MM.1S (cell line): ENCODE results near the gene SFXN1.
"Not testable (repeated sequence)": the region's sequence is repeated elsewhere in the genome, so short reads cannot be mapped to it uniquely, and the experiment has no call there.

ENCODE experiments used
- DNase-seq: peaks from one replicate; pipeline ENCODE4 v3.0.0-alpha.2; 2015
- H2AFZ ChIP-seq: fragments of 300-600 bp; sonication (generic); 2 replicates; pipeline ENCODE4 v1.6.0; 2016; ENCODE audit warnings: antibody characterized with exemption, low read length
- H3F3A ChIP-seq: fragments of 300-600 bp; sonication (generic); 2 replicates; pipeline ENCODE4 v1.6.1; 2016; ENCODE audit warnings: mild to moderate bottlenecking, antibody characterized with exemption, low read length, moderate library complexity, mixed read lengths; ENCODE audit not compliant: insufficient read depth
- H3K27ac ChIP-seq: fragments of 300-600 bp; sonication (generic); 2 replicates; pipeline ENCODE4 v1.5.1; 2016; ENCODE audit warnings: mild to moderate bottlenecking, low read length
- H3K27me3 ChIP-seq: fragments of 300-600 bp; sonication (generic); replicated peaks from 2 replicates; pipeline ENCODE4 v1.6.0; 2016; ENCODE audit warnings: low read length; ENCODE audit not compliant: insufficient read depth
- H3K36me3 ChIP-seq: fragments of 300-600 bp; sonication (generic); replicated peaks from 2 replicates; pipeline ENCODE4 v1.6.1; 2016; ENCODE audit warnings: mild to moderate bottlenecking, low read length, mixed read lengths; ENCODE audit not compliant: insufficient read depth
- H3K4me1 ChIP-seq: fragments of 300-600 bp; sonication (generic); 2 replicates; pipeline ENCODE4 v1.6.1; 2016; ENCODE audit warnings: low read length, mixed read lengths
- H3K4me2 ChIP-seq: fragments of 300-600 bp; sonication (generic); 2 replicates; pipeline ENCODE4 v1.6.0; 2016; ENCODE audit warnings: low read depth, low read length
- H3K4me3 ChIP-seq: fragments of 300-600 bp; sonication (generic); 2 replicates; pipeline ENCODE4 v1.5.1; 2016; ENCODE audit warnings: low read length, mixed read lengths
- H3K79me2 ChIP-seq: fragments of 300-600 bp; sonication (generic); 2 replicates; pipeline ENCODE4 v1.6.1; 2016; ENCODE audit warnings: mixed run types, low read length, mixed read lengths
- H3K9ac ChIP-seq: fragments of 300-600 bp; sonication (generic); 2 replicates; pipeline ENCODE4 v1.6.1; 2016; ENCODE audit warnings: low read length, mixed read lengths
- H3K9me2 ChIP-seq: fragments of 300-600 bp; sonication (generic); replicated peaks from 2 replicates; pipeline ENCODE4 v1.6.1; 2016; ENCODE audit warnings: mild to moderate bottlenecking, low read length, mixed read lengths; ENCODE audit not compliant: insufficient read depth
- H3K9me3 ChIP-seq: fragments of 300-600 bp; sonication (generic); replicated peaks from 2 replicates; pipeline ENCODE4 v1.6.1; 2016; ENCODE audit warnings: mild to moderate bottlenecking, low read length, mixed read lengths; ENCODE audit not compliant: insufficient read depth
- H4K20me1 ChIP-seq: fragments of 300-600 bp; sonication (generic); 2 replicates; pipeline ENCODE4 v1.6.1; 2016; ENCODE audit warnings: mild to moderate bottlenecking, low read length, moderate library complexity, mixed read lengths; ENCODE audit not compliant: insufficient read depth
- EZH2 ChIP-seq: fragments of 300-600 bp; sonication (generic); optimal IDR thresholded peaks from 2 replicates; pipeline ENCODE3; 2017; ENCODE audit warnings: low read depth, mild to moderate bottlenecking, antibody characterized with exemption, low read length, mixed read lengths
- EZH2phosphoT487 ChIP-seq: fragments of 300-600 bp; sonication (generic); IDR thresholded peaks from 2 replicates; pipeline ENCODE4 v1.6.1; 2018; ENCODE audit warnings: antibody characterized with exemption, low read length
- TF ChIP-seq, protein P1 (sequence below): fragments of 300-600 bp; sonication (generic); IDR thresholded peaks from 2 replicates; pipeline ENCODE4 v1.5.1; 2016; ENCODE audit warnings: antibody characterized with exemption, low read length, mixed read lengths

The SFXN1 gene

DNA sequence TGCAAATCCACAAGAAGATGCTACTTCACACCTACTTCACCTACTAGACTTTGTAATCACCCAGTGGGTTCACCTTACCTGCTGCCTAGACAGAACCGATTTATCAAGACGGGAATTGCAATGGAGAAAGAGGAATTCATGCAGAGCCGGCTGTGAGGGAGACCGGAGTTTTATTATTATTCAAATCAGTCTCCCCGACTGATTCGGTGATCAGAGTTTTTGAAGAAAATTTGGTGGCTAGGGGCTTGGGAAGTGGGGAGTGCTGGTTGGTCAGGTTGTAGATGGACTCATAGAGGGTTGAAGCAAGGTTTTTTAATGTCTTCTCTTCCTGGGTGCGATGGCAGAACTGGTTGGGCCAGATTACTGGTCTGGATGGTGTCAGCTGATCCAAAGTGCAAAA, 23.4 kb downstream of the SFXN1 start:
- Histone ChIP-seq H3F3A (no peaks in the 10 kb centered on the region), H3K4me3 (no peak overlapping the region), H3K79me2 (peaks cover 83% of the 10 kb centered on the region), H3K4me2 (no peak overlapping the region), H3K36me3 (peaks cover 3% of the 10 kb centered on the region), H3K9ac (no peak overlapping the region), H3K27me3 (no peaks in the 10 kb centered on the region), H3K27ac (no peak overlapping the region), H4K20me1 (no peaks in the 10 kb centered on the region), H3K9me2 (no peaks in the 10 kb centered on the region), H3K9me3 (no peaks in the 10 kb centered on the region), H2AFZ (no peak overlapping the region), H3K4me1 (no peaks in the 10 kb centered on the region)
- TF ChIP-seq EZH2phosphoT487 = no peak
- TF ChIP-seq EZH2 = no peak
- TF ChIP-seq, protein P1, sequence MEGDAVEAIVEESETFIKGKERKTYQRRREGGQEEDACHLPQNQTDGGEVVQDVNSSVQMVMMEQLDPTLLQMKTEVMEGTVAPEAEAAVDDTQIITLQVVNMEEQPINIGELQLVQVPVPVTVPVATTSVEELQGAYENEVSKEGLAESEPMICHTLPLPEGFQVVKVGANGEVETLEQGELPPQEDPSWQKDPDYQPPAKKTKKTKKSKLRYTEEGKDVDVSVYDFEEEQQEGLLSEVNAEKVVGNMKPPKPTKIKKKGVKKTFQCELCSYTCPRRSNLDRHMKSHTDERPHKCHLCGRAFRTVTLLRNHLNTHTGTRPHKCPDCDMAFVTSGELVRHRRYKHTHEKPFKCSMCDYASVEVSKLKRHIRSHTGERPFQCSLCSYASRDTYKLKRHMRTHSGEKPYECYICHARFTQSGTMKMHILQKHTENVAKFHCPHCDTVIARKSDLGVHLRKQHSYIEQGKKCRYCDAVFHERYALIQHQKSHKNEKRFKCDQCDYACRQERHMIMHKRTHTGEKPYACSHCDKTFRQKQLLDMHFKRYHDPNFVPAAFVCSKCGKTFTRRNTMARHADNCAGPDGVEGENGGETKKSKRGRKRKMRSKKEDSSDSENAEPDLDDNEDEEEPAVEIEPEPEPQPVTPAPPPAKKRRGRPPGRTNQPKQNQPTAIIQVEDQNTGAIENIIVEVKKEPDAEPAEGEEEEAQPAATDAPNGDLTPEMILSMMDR = no peak
- DNase-seq = no peak

DNA sequence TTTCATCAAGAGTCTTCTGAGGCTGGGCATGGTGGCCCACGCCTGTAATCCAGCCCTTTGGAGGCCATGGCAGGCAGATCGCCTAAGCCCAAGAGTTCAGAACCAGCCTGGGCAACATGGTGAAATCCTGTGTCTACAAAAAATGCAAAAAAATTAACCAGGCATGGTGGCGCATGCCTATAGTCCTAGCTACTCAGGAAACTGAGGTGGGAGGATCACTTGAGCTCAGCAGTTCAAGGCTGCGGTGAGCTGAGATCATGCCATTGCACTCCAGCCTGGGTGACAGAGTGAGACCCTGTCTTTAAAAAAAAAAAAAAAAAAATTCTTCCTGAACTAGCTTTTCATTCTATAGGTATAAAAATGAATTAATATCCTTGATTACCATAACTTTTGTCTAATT, 29.3 kb downstream of the SFXN1 start:
- H3K4me2 ChIP-seq, H3F3A ChIP-seq, H3K9me2 ChIP-seq, H3K4me3 ChIP-seq, H3K27ac ChIP-seq, DNase-seq, H3K36me3 ChIP-seq, H3K9me3 ChIP-seq, H3K9ac ChIP-seq, H3K27me3 ChIP-seq, H2AFZ ChIP-seq, H3K4me1 ChIP-seq, H4K20me1 ChIP-seq: not testable (repeated sequence)
- H3K79me2 ChIP-seq = peaks cover 48% of the 10 kb centered on the region

GRCh38 chr5:175508896-175509295, 30.5 kb downstream of the SFXN1 start:
- H3K4me1 ChIP-seq = no peaks in the 10 kb centered on the region
- TF ChIP-seq, protein P1 = no peak
- no peak for TF ChIP-seq EZH2
- DNase-seq = no peak
- no peak overlapping the region for H3K4me2 ChIP-seq
- H3K27me3 ChIP-seq = no peaks in the 10 kb centered on the region
- no peak overlapping the region for H3K27ac ChIP-seq
- no peak overlapping the region for H3K4me3 ChIP-seq
- H2AFZ ChIP-seq = no peak overlapping the region
- H3K36me3 ChIP-seq = peaks cover 6% of the 10 kb centered on the region
- peaks cover 38% of the 10 kb centered on the region for H3K79me2 ChIP-seq
- H3K9ac ChIP-seq = no peak overlapping the region
- no peaks in the 10 kb centered on the region for H3F3A ChIP-seq
- H3K9me2 ChIP-seq = no peaks in the 10 kb centered on the region
- H4K20me1 ChIP-seq = 0 out of 2 replicates have a peak, but pooled peaks cover 4% of the 10 kb centered on the region
- H3K9me3 ChIP-seq = no peaks in the 10 kb centered on the region

GRCh38 chr5:175513297-175513696, 34.9 kb downstream of the SFXN1 start:
- Histone ChIP-seq H3K9me3 (no peaks in the 10 kb centered on the region), H3K27me3 (no peaks in the 10 kb centered on the region), H3K79me2 (peaks cover 3% of the 10 kb centered on the region; the same call in 1 of the 2 replicates), H3K27ac (no peak overlapping the region), H3F3A (no peaks in the 10 kb centered on the region), H3K36me3 (peaks cover 7% of the 10 kb centered on the region), H3K9me2 (no peaks in the 10 kb centered on the region), H3K4me1 (no peaks in the 10 kb centered on the region), H3K4me2 (no peak overlapping the region), H2AFZ (no peak overlapping the region), H3K4me3 (no peak overlapping the region), H4K20me1 (no peaks in the 10 kb centered on the region), H3K9ac (no peak overlapping the region)
- TF ChIP-seq, protein P1 = no peak
- TF ChIP-seq EZH2 (no peak), EZH2phosphoT487 (no peak)
- DNase-seq = no peak
